ENCODE data around the gene ALKBH7.

GRCh38 chr19:6393983-6394412 lies 21.4 kb downstream of the ALKBH7 start:
- TF ChIP-seq POLR2A (IDR thresholded peaks at IDR 0.05) (no peak), CTCF (IDR thresholded peaks at IDR 0.05) (no peak)

All from vagina (tissue), 2 donors.